Measurements from ENCODE around the gene RGL4.

DNA sequence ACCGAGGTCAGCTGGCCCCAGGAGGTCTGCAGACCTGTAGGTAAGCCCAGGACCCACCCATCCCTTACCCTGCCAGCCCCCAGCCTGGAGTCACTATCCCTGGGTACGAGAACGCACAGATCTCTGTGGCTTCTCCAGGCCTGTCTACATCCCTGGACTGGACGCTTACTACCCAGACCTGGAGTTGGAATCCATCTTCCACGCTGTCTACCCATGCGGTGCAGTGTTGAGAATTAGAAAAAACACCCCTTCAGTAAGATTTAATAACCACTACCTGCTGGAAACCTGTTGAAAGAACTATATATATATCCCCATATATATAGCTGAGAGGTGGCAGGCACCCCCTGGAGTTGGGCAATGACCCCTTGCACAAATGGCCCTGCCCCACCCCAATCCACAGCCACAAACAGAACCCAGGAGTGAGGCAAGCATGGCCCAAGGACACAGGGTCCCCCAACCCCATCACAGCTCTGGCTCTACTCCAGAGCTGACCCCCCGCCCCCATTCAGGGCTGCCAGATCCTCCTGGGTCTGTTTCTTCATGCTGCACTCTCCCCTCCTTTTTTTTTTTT lies 17.7 kb upstream of the RGL4 start:
- TF ChIP-seq, protein P1, sequence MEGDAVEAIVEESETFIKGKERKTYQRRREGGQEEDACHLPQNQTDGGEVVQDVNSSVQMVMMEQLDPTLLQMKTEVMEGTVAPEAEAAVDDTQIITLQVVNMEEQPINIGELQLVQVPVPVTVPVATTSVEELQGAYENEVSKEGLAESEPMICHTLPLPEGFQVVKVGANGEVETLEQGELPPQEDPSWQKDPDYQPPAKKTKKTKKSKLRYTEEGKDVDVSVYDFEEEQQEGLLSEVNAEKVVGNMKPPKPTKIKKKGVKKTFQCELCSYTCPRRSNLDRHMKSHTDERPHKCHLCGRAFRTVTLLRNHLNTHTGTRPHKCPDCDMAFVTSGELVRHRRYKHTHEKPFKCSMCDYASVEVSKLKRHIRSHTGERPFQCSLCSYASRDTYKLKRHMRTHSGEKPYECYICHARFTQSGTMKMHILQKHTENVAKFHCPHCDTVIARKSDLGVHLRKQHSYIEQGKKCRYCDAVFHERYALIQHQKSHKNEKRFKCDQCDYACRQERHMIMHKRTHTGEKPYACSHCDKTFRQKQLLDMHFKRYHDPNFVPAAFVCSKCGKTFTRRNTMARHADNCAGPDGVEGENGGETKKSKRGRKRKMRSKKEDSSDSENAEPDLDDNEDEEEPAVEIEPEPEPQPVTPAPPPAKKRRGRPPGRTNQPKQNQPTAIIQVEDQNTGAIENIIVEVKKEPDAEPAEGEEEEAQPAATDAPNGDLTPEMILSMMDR (IDR thresholded peaks at IDR 0.05 in 4 of 5, conservative IDR thresholded peaks at IDR 0.05 in 1 of 5) = no peak
- no peak for TF ChIP-seq POLR2A (IDR thresholded peaks at IDR 0.05)
